H54 (cell line): ENCODE results near the gene MXD4.
"Not testable (repeated sequence)": the region's sequence is repeated elsewhere in the genome, so short reads cannot be mapped to it uniquely, and the experiment has no call there.

Source experiments
- DNase-seq: peaks from one replicate; pipeline ENCODE4 v3.0.0; 2011; ENCODE audit warnings: low spot score, mixed read lengths; ENCODE audit not compliant: insufficient read length
- FAIRE-seq: peaks from 3 replicates; lab custom pipeline; 2011; peaks lifted over from hg19 to GRCh38; lab: Jason Lieb, UNC
- POLR2A ChIP-seq: IDR thresholded peaks from 2 replicates; pipeline ENCODE4 v1.6.1; 2011; ENCODE audit warnings: low read depth, mild to moderate bottlenecking, low read length

The MXD4 gene

GRCh38 chr4:2236944-2237666 lies 24.8 kb downstream of the MXD4 start:
- no peak for FAIRE-seq
- DNase-seq = no peak
- TF ChIP-seq POLR2A = no peak

GRCh38 chr4:2231082-2231481 lies 30.8 kb downstream of the MXD4 start:
- DNase-seq = no peak
- FAIRE-seq = no peak
- no peak for TF ChIP-seq POLR2A

GRCh38 chr4:2226261-2226660 lies 35.6 kb downstream of the MXD4 start:
- TF ChIP-seq POLR2A = no peak
- no peak for DNase-seq
- no peak for FAIRE-seq

GRCh38 chr4:2222838-2223237 lies 39.1 kb downstream of the MXD4 start:
- no peak for FAIRE-seq
- no peak for TF ChIP-seq POLR2A
- no peak for DNase-seq

GRCh38 chr4:2221378-2221777 lies 40.5 kb downstream of the MXD4 start:
- DNase-seq, FAIRE-seq: not testable (repeated sequence)

GRCh38 chr4:2220016-2220630 lies 41.8 kb downstream of the MXD4 start:
- DNase-seq = peak; percentile 20
- no peak for FAIRE-seq
- no peak for TF ChIP-seq POLR2A

- no peak for TF ChIP-seq POLR2A
- no peak for DNase-seq
- no peak for FAIRE-seq
Measured at GRCh38 chr4:2219233-2219760, 42.6 kb downstream of the MXD4 start.

- FAIRE-seq (no peak), DNase-seq (no peak)
- no peak for TF ChIP-seq POLR2A
Measured at GRCh38 chr4:2218436-2218835, 43.5 kb downstream of the MXD4 start.

- TF ChIP-seq POLR2A = no peak
- no peak for DNase-seq
- no peak for FAIRE-seq
Measured at GRCh38 chr4:2217726-2218125, 44.2 kb downstream of the MXD4 start.

GRCh38 chr4:2212831-2213230 lies 49.1 kb downstream of the MXD4 start:
- DNase-seq (no peak), FAIRE-seq (no peak)
- TF ChIP-seq POLR2A = no peak

GRCh38 chr4:2202789-2203188 lies 59.1 kb downstream of the MXD4 start:
- not testable (repeated sequence) for DNase-seq, FAIRE-seq
